ENCODE results near the gene CMSS1.

The CMSS1 gene

DNA sequence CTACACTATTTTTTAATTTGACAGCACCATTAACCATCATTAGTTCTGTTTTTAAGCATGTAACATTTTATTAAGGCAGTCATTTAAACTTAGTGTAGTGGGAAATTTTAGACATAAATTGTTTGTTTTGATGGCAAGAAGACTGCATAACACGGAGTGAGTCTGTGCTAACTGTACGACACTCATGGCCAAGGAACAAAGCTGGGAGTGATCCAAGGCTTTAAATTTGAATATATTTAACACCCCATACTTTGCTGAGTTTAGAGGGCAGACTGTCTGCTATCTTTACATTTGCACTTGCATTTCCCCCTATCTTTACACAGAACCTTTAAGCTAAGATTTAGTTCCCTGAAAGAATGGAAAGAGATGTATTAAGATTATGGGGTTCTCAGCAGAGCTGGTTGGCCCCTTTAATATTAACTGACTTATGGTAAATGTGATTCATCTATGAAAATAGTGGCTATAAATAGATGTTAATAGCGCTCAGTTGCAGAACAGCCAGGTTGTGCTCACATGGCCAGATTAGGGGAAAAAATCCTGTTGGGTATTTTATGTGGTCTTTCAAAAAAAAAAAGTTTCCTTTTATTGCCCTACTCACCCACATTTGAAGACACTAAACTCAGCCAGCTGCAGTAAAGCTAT, 120.7 kb downstream of the CMSS1 start:
- H3K27ac Mint-ChIP-seq: peak overlapping the region in 2 of 3 experiments; percentile 69 to 70
- H3K9me3 Mint-ChIP-seq: no peaks in the 10 kb centered on the region
- H3K4me1 Mint-ChIP-seq: peaks cover 28% of the 10 kb centered on the region
- no peak overlapping the region for H3K4me3 Mint-ChIP-seq
- H3K27me3 Mint-ChIP-seq (ENCODE audit: low read depth): no peaks in the 10 kb centered on the region
- no peaks in the 10 kb centered on the region for H3K36me3 Mint-ChIP-seq (ENCODE audit: low read depth)
- TF ChIP-seq, protein P1, sequence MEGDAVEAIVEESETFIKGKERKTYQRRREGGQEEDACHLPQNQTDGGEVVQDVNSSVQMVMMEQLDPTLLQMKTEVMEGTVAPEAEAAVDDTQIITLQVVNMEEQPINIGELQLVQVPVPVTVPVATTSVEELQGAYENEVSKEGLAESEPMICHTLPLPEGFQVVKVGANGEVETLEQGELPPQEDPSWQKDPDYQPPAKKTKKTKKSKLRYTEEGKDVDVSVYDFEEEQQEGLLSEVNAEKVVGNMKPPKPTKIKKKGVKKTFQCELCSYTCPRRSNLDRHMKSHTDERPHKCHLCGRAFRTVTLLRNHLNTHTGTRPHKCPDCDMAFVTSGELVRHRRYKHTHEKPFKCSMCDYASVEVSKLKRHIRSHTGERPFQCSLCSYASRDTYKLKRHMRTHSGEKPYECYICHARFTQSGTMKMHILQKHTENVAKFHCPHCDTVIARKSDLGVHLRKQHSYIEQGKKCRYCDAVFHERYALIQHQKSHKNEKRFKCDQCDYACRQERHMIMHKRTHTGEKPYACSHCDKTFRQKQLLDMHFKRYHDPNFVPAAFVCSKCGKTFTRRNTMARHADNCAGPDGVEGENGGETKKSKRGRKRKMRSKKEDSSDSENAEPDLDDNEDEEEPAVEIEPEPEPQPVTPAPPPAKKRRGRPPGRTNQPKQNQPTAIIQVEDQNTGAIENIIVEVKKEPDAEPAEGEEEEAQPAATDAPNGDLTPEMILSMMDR (IDR thresholded peaks at IDR 0.05; ENCODE audit: unreplicated experiment in 3 of 3): no peak

DNA sequence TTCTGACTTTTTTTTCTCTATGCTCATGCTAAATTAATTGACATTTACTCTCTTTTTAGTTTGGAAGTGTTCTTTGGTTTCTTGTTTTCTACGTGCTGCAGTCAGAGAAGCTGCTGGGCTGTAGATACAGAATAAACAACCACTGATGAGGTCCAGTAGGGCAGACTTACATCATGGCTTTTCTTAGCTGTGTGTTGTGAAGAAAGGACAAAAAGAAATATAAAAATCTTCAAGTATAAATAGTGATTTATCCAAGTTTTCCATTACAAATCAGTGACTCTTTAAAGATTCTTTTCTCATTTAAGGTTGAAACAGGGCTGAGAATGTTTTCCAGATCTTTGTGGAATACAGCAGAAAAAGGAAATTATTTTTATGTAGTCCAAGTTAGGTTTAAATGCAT, 122.2 kb downstream of the CMSS1 start:
- Mint-ChIP-seq H3K27ac (peak overlapping the region; percentile 11 to 44 (median 21)), H3K9me3 (no peaks in the 10 kb centered on the region), H3K36me3 (ENCODE audit: low read depth) (no peaks in the 10 kb centered on the region), H3K4me1 (peaks cover 41% of the 10 kb centered on the region), H3K4me3 (no peak overlapping the region), H3K27me3 (ENCODE audit: low read depth) (no peaks in the 10 kb centered on the region)
- TF ChIP-seq, protein P1 (IDR thresholded peaks at IDR 0.05; ENCODE audit: unreplicated experiment in 3 of 3): no peak

DNA sequence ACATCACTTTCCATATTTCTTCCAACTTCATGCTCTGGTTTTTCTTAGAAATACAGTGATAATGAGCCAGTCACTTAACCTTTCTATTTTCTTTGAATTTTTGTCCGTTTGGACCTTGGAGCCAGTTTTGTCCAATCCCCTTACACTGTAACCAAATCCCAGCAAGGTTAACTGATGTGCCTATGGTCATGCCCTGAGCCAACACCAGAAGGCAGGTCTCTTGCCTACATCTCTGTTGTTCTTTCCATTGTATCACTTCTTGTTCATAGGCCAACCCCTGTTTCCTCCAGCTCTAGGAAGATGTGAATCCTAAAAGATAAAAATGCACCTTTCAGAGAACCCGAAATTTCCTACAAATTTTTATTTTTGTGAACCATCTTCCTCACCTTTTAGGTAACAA, 122.7 kb downstream of the CMSS1 start:
- H3K4me1 Mint-ChIP-seq: peaks cover 43% of the 10 kb centered on the region
- H3K36me3 Mint-ChIP-seq (ENCODE audit: low read depth): no peaks in the 10 kb centered on the region
- no peak overlapping the region for H3K4me3 Mint-ChIP-seq
- no peaks in the 10 kb centered on the region for H3K27me3 Mint-ChIP-seq (ENCODE audit: low read depth)
- no peaks in the 10 kb centered on the region for H3K9me3 Mint-ChIP-seq
- TF ChIP-seq, protein P1 (IDR thresholded peaks at IDR 0.05; ENCODE audit: unreplicated experiment in 3 of 3): no peak
- peak overlapping the region; percentile 11 to 44 (median 21) for H3K27ac Mint-ChIP-seq

DNA sequence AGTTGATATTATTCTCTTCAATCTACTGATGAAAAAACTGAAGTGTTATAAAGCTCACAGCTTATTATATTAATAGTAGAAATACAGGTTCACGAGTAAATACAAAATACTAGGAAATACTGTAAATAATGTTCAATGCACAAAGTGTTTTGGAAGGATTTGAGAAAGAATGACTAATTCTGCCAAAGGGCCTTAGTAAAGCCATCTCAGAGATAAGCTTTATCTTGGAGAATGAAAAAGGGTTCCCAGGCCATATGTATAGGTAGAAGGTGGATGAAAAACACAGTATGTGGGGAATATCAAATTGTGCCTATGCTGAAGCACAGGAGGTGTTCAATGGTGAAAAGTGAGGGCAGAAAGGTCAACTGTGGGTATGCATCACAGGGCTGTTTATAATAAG, 123.5 kb downstream of the CMSS1 start:
- Mint-ChIP-seq H3K27ac (no peak overlapping the region), H3K4me1 (peaks cover 45% of the 10 kb centered on the region), H3K9me3 (no peaks in the 10 kb centered on the region), H3K27me3 (ENCODE audit: low read depth) (no peaks in the 10 kb centered on the region), H3K4me3 (no peak overlapping the region), H3K36me3 (ENCODE audit: low read depth) (no peaks in the 10 kb centered on the region)
- TF ChIP-seq, protein P1 (IDR thresholded peaks at IDR 0.05; ENCODE audit: unreplicated experiment in 3 of 3): no peak

DNA sequence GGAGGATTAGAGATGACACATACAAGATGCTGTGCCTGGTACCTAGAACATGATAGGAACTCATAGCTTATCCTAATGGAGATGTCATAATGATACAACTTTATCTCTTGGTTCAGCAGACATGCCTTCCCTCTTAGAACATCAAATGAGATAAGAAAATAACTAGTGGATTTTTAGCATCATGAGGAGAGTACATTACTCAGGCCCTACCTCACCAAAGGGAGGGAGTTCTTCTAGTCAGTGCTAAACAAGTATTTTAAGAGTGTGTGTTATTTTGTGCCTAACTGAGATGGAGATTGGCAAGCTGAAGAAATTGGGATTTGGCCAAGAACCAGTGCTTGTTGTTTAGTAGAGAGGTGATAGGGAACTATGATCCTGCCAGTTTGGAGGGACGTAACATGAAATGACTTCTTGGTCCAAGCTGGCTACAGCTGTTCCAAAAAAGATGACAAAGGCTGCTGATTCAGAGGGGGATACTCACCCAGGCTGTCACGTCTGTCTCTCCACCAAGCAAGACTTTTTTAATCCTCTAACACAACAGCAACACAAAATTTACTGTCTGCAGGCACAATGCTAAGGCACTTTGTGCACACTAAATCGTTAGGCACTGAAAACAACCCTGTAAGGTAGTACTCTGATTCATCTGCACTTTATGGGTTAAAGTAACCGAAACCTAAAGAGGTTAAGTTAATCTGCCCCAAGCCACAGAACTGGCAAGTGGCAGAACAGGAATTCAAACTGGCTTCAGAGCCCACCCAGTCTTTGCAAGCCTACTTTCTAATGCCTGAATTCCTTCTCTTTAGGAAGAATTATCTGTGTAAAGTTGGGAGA, 126.5 kb downstream of the CMSS1 start:
- no peak overlapping the region for H3K4me3 Mint-ChIP-seq
- H3K27ac Mint-ChIP-seq: peak overlapping the region; percentile 31 to 75 (median 42)
- H3K9me3 Mint-ChIP-seq: no peaks in the 10 kb centered on the region
- H3K4me1 Mint-ChIP-seq: peaks cover 28% of the 10 kb centered on the region
- no peaks in the 10 kb centered on the region for H3K36me3 Mint-ChIP-seq (ENCODE audit: low read depth)
- no peaks in the 10 kb centered on the region for H3K27me3 Mint-ChIP-seq (ENCODE audit: low read depth)
- TF ChIP-seq, protein P1 (IDR thresholded peaks at IDR 0.05; ENCODE audit: unreplicated experiment in 3 of 3): no peak

All from nephron (organoid).